Endothelial cell of umbilical vein (primary cell): Measurements from ENCODE around the gene MCTP1. TPM values are rescaled to one million over a fixed set of nuclear protein-coding genes. Genes with fewer than 3 reads are reported as not detected.

Source experiments
- BruUV-seq: library from RNA; stranded (reverse); fragments of 400-500 nt; replicated peaks from 2 replicates; lab custom pipeline; 2021; lab: Mats Ljungman, UMichigan
- CTCF ChIA-PET: fragments of 300-600, 350-600 bp; sonication (Branson Sonifier 250); formaldehyde crosslinking; loops from one replicate; lab custom pipeline; 2021; ENCODE audit warnings: antibody characterized with exemption, inconsistent platforms; lab: Charles Lee
- POLR2A ChIA-PET: fragments of 300-600, 350-600 bp; sonication (Branson Sonifier 250); formaldehyde crosslinking; loops from one replicate; lab custom pipeline; 2021; ENCODE audit warnings: antibody characterized with exemption, inconsistent platforms; lab: Charles Lee
- DNase-seq: peaks from one replicate; pipeline ENCODE4 v3.0.0-alpha.2; 2011; ENCODE audit warnings: low read depth, low spot score
- FAIRE-seq: peaks from 2 replicates; lab custom pipeline; 2011; peaks lifted over from hg19 to GRCh38; lab: Jason Lieb, UNC
- H2AFZ ChIP-seq: 2 replicates; pipeline ENCODE4 v1.6.0; 2012; ENCODE audit warnings: low read depth, low read length, control low read depth, inconsistent platforms
- H3K27ac ChIP-seq: 2 replicates; pipeline ENCODE4 v1.5.1; 2011; ENCODE audit warnings: low read depth, mild to moderate bottlenecking, control low read depth, low read length, moderate library complexity; ENCODE audit not compliant: insufficient read depth
- H3K27me3 ChIP-seq, 2 experiments: 2 replicates each; pipeline versions ENCODE4 v1.6.0 to v1.6.1; 2011; ENCODE audit warnings: low read length in 2 of 2, mixed read lengths in 1 of 2; ENCODE audit not compliant: control insufficient read depth in 2 of 2, insufficient read depth in 2 of 2
- H3K36me3 ChIP-seq, 2 experiments: 2 replicates in 1 of 2; 3 replicates in 1 of 2; pipeline ENCODE4 v1.5.1; 2011; ENCODE audit warnings: low read length in 2 of 2, mild to moderate bottlenecking in 1 of 2, moderate library complexity in 1 of 2; ENCODE audit not compliant: control insufficient read depth in 2 of 2, insufficient read depth in 2 of 2; ENCODE audit errors: extremely low read depth in 1 of 2
- H3K4me1 ChIP-seq: 3 replicates; pipeline ENCODE4 v1.5.1; 2011; ENCODE audit warnings: mild to moderate bottlenecking, low read length; ENCODE audit not compliant: control insufficient read depth, insufficient read depth; ENCODE audit errors: extremely low read depth
- H3K4me2 ChIP-seq: 2 replicates; pipeline ENCODE4 v1.6.1; 2011; ENCODE audit warnings: low read length, control low read depth, mixed read lengths; ENCODE audit not compliant: insufficient read depth
- H3K4me3 ChIP-seq, 3 experiments: fragments of 200-600 bp in 1 of 3; sonication (generic), shearing (Covaris generic) in 1 of 3; replicated peaks in 1 of 3; 2 replicates each; pipeline ENCODE4 v1.5.1; 2011 to 2016; ENCODE audit warnings: control low read depth in 3 of 3, low read length in 3 of 3, mild to moderate bottlenecking in 2 of 3, inconsistent platforms in 1 of 3, low read depth in 1 of 3, moderate library complexity in 1 of 3; ENCODE audit not compliant: insufficient read depth in 1 of 3
- H3K79me2 ChIP-seq: 2 replicates; pipeline ENCODE4 v1.6.0; 2012; ENCODE audit warnings: low read length, inconsistent platforms; ENCODE audit not compliant: control insufficient read depth, insufficient read depth
- H3K9ac ChIP-seq: replicated peaks from 2 replicates; pipeline ENCODE3; 2011; ENCODE audit warnings: low read length, control low read depth; ENCODE audit not compliant: insufficient read depth; ENCODE audit errors: extremely low read depth
- H3K9me1 ChIP-seq: replicated peaks from 3 replicates; pipeline ENCODE4 v1.6.0; 2011; ENCODE audit warnings: mild to moderate bottlenecking, low read length; ENCODE audit not compliant: control insufficient read depth, insufficient read depth; ENCODE audit errors: extremely low read depth
- H3K9me3 ChIP-seq: replicated peaks from 2 replicates; pipeline ENCODE4 v1.5.1; 2012; ENCODE audit warnings: low read length, inconsistent platforms; ENCODE audit not compliant: control insufficient read depth, insufficient read depth
- H4K20me1 ChIP-seq: replicated peaks from 2 replicates; pipeline ENCODE3; 2011; ENCODE audit warnings: mild to moderate bottlenecking, low read length; ENCODE audit not compliant: control insufficient read depth, insufficient read depth; ENCODE audit errors: extremely low read depth
- CTCF ChIP-seq, 2 donors: IDR thresholded peaks; 1 replicate in 1 of 2; 2 replicates in 1 of 2; pipeline ENCODE4 v1.5.1; 2011; ENCODE audit warnings: low read length in 2 of 2, mild to moderate bottlenecking in 2 of 2, moderate library complexity in 2 of 2, control low read depth in 1 of 2, inconsistent platforms in 1 of 2, low read depth in 1 of 2; ENCODE audit not compliant: insufficient read depth in 1 of 2; ENCODE audit errors: extremely low read depth in 1 of 2
- EZH2 ChIP-seq: IDR thresholded peaks from 2 replicates; pipeline ENCODE4 v1.6.1; 2012; ENCODE audit warnings: borderline replicate concordance, low read depth, mild to moderate bottlenecking, moderate library complexity, low read length, inconsistent platforms; ENCODE audit not compliant: severe bottlenecking
- FOS ChIP-seq: IDR thresholded peaks from 2 replicates; pipeline ENCODE4 v1.6.1; 2011; ENCODE audit warnings: mild to moderate bottlenecking, low read length, moderate library complexity, borderline replicate concordance; ENCODE audit not compliant: insufficient read depth
- GATA2 ChIP-seq: IDR thresholded peaks from 2 replicates; pipeline ENCODE4 v1.7.0; 2011; ENCODE audit warnings: low read depth, mild to moderate bottlenecking, moderate library complexity, mixed read lengths, low read length; ENCODE audit not compliant: insufficient read length, insufficient read depth
- JUN ChIP-seq: IDR thresholded peaks from 2 replicates; pipeline ENCODE4 v1.6.1; 2011; ENCODE audit warnings: borderline replicate concordance, low read depth; ENCODE audit not compliant: insufficient read length, insufficient read depth
- MAX ChIP-seq: IDR thresholded peaks from 2 replicates; pipeline ENCODE4 v1.6.1; 2011; ENCODE audit not compliant: insufficient read depth, insufficient read length
- MYC ChIP-seq: IDR thresholded peaks from one replicate; pipeline ENCODE4 v1.6.1; 2011; ENCODE audit warnings: mild to moderate bottlenecking, low read depth, low read length
- POLR2A ChIP-seq: IDR thresholded peaks from 2 replicates; pipeline ENCODE4 v1.6.1; 2012; ENCODE audit warnings: low read depth, mild to moderate bottlenecking, control low read depth, low read length
- POLR2AphosphoS5 ChIP-seq: IDR thresholded peaks from 2 replicates; pipeline ENCODE4 v1.6.1; 2012; ENCODE audit warnings: low read depth, mild to moderate bottlenecking, control low read depth, low read length, moderate library complexity; ENCODE audit not compliant: insufficient read depth
- dilution Hi-C: fragments of 300-500 bp; cut with MboI; formaldehyde crosslinking; loops from one replicate; pipeline ENCODE4 v1.15.0; 2019; ENCODE audit warnings: low sequenced_read_pairs; ENCODE audit not compliant: extremely low pct_ligation_motif_present
- intact Hi-C: fragments of 100-400 bp; cut with micrococcal nuclease; formaldehyde crosslinking; loops from one replicate; pipeline ENCODE4 v1.10.0; 2022
- polyA plus RNA-seq, 4 experiments: library from polyadenylated mRNA; depleted of rRNA in 3 of 4; stranded (reverse) in 3 of 4; unstranded in 1 of 4; fragments of >200 nt; gene quantifications; 2 replicates each; pipeline versions ENCODE4 v1.2.1 to v1.2.3, GENCODE V29; 2011 to 2012; ENCODE audit warnings: missing spikeins in 1 of 4
- total RNA-seq: library from RNA; stranded (reverse); gene quantifications from 2 replicates; pipeline ENCODE4 v1.2.3, GENCODE V29; 2021

Gene MCTP1
- total and polyA plus RNA-seq, 2 donors (not counting 3 experiments of a cell fraction or from before 2014, with no cell fraction given), result 79.3 to 203 TPM

GRCh38 chr5:94791829-94792228 is 493.1 kb downstream of the MCTP1 start:
- no peaks in the 10 kb centered on the region for H3K9me3 ChIP-seq
- ChIA-PET CTCF (no interaction called here), POLR2A (no interaction called here)
- peaks cover 2% of the 10 kb centered on the region for H4K20me1 ChIP-seq
- H3K4me2 ChIP-seq, result no peak overlapping the region
- FAIRE-seq (no peak), DNase-seq (no peak)
- TF ChIP-seq EZH2, result no peak
- TF ChIP-seq MAX, result no peak
- H2AFZ ChIP-seq, result no peak overlapping the region
- peaks cover 7% of the 10 kb centered on the region for H3K4me1 ChIP-seq
- no peaks in the 10 kb centered on the region for H3K79me2 ChIP-seq
- H3K9me1 ChIP-seq, result peaks cover 3% of the 10 kb centered on the region
- H3K27me3 ChIP-seq, result no peaks in the 10 kb centered on the region
- no peak overlapping the region for H3K27ac ChIP-seq
- intact Hi-C loops (no loop called here), dilution Hi-C loops (no loop called here)
- no peak overlapping the region for H3K9ac ChIP-seq
- H3K36me3 ChIP-seq, result peaks cover 2 to 10% of the 10 kb centered on the region in 2 experiments
- BruUV-seq, result no TSS peak
- H3K4me3 ChIP-seq, result no peak overlapping the region

- H3K27me3 ChIP-seq, result no peaks in the 10 kb centered on the region
- H3K9me3 ChIP-seq, result no peaks in the 10 kb centered on the region
- POLR2A ChIA-PET, result no interaction called here
- DNase-seq (no peak), FAIRE-seq (no peak)
- no TSS peak for BruUV-seq
- TF ChIP-seq JUN (no peak), GATA2 (no peak), POLR2A (no peak), EZH2 (no peak), CTCF (IDR thresholded peaks at IDR 0.05; ENCODE audit: extremely low read depth in 1 of 2, insufficient read depth in 1 of 2, low read depth in 1 of 2, low read length in 2 of 2) (no peak), FOS (no peak), POLR2AphosphoS5 (no peak), MAX (no peak), MYC (no peak)
- peaks cover 2% of the 10 kb centered on the region for H3K4me1 ChIP-seq
- intact Hi-C loops, result no loop called here
- no peaks in the 10 kb centered on the region for H4K20me1 ChIP-seq
- H3K9me1 ChIP-seq, result peaks cover 3% of the 10 kb centered on the region
- no peaks in the 10 kb centered on the region for H3K79me2 ChIP-seq
- dilution Hi-C loops, result no loop called here
- no peak overlapping the region for H3K4me3 ChIP-seq
- H3K36me3 ChIP-seq, result peaks cover 2 to 10% of the 10 kb centered on the region in 2 experiments
- no peak overlapping the region for H2AFZ ChIP-seq
- no peak overlapping the region for H3K9ac ChIP-seq
- CTCF ChIA-PET, result interaction anchor here (0.9 kb wide), 1 partner anchor 10 kb away, joined by 3 read pairs; no protein-coding TSS in a partner anchor
- no peak overlapping the region for H3K4me2 ChIP-seq
- H3K27ac ChIP-seq, result no peak overlapping the region
These were observed 496.4 kb downstream of the MCTP1 start for GRCh38 chr5:94788527-94788926.
